Tibial nerve (tissue), 3 donors: ENCODE measurements around the gene GPAM.

ENCODE experiments used
- CTCF ChIP-seq, 5 experiments: fragments of 200-600 bp in 3 of 5; fragments of 450-650 bp in 2 of 5; sonication (generic) in 3 of 5; IDR thresholded peaks; one replicate each; pipeline ENCODE4 v1.5.1; 2016 to 2019; ENCODE audit warnings: antibody characterized with exemption in 5 of 5, mild to moderate bottlenecking in 3 of 5, moderate library complexity in 2 of 5
- POLR2A ChIP-seq, 2 donors: fragments of 450-650 bp; IDR thresholded peaks; one replicate each; pipeline ENCODE4 v1.6.1; 2017; ENCODE audit warnings: antibody characterized with exemption in 2 of 2, mild to moderate bottlenecking in 2 of 2, moderate library complexity in 2 of 2

GRCh38 chr10:112124866-112125265 lies 58.7 kb downstream of the GPAM start:
- TF ChIP-seq POLR2A (IDR thresholded peaks at IDR 0.05) (no peak), CTCF (IDR thresholded peaks at IDR 0.05) (no peak)
